GM03348 (cell line): Measurements from ENCODE around the gene GALNT16.
"Not testable (repeated sequence)": the region's sequence is repeated elsewhere in the genome, so short reads cannot be mapped to it uniquely, and the experiment has no call there.

ENCODE experiments used
- DNase-seq: peaks from one replicate; pipeline ENCODE4 v3.0.0; 2012; ENCODE audit warnings: low spot score

GALNT16 gene

DNA sequence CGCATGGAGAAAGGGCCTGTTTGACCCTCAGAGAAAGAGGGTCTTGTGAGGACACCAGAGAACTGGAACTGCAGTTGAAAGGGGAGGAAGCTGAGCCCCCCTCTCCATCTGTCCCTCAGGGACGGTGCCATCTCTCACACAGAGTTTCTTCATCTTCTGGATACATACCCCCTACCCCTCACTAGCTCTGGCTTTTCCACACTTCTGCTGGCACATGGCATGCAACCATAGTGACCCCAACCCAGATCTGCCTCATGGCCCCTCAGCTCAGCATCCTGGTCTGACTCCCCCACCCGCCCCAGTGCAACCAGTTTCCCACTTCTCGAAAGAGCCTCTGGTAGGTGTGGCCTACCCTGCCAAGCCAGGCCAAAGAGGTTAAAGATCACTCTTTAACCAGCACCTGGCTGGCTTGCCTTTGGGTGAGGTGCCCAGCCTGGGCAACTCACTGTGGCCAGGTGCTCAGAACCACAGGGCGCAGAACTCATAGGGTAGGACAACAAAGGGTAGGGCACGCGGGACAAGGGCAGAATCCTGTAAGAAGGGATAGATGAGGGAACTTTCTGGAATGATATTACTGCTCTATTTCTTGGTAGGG is 25.8 kb downstream of the GALNT16 start:
- DNase-seq, result no peak

DNA sequence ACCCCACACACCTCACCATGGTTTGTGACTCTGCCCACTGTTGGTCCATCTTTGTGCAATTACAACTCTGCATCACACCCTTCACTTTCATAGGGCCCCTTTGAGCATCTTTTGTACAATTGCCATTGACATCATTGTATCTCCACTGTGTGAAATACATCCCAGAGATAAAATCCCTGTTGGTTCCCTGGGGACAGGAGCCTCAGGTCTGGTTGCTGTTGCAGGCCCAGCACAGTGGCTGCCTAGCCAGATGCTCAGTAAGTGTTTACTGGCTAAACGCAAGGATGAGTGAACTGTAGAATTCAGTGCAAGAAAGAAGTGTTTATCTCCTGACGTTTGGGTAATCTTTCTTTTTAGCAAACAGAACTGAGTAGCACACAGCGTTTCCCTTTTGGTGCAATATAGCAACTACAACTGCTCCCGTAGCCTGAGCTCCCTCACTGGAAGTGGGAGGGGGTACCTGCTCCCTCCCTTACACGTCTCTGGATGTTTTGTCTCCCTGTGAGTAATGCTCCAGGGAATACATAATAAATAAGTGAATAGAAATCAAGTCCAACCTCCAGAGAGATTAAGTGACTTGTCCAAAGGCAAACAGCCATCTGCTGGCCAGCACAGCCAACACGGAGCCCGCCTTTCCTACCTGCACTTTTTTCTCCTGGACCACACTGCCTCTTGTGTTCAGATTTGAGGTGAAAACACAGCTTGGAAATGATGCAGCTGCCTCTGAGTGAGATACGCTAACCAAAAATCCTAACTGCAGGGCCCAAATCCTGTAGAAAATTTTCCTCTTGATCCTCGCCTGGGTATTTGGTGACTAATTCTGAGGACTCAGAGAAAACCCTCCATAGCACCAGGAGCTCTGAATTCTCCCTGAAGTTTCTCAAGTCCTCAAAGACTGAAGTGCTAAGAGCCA is 27.4 kb downstream of the GALNT16 start:
- DNase-seq, result peak; percentile 28

DNA sequence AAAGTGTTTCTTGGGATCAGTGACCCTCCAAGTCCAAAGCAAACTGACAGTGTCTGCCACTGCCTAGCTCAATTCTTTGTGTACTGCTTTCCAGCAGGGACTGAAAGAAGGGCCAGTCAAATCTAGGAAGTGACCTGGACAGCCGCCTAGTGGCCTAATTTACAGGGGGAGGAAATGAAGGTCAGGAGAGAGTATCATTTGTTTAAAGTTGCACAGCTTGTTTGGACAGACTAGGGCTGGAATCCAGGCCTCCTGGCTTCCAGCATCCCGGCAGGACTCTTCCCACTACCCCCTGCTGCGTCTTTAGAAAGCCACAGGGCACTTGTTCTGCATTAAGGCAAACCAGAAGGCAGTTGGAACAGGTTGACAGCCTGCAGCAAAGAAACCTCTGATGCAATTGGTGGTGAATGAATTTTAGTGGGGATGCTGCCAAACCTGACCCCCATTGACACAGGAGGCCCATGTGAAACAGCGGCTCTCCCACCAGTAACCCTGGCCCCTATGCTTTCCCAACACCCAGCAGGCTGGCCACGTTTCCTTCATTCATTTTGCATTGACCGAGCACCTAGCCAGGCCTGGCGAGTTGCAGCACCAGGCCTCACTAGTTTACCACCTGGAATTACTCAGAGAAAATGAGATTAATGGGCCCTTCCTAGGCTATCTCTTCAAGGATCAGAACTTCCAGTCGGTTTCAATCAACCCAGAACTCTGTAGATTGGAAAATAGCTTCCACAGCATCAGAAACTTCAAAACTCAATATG is 28.2 kb downstream of the GALNT16 start:
- peak; percentile 38 for DNase-seq

DNA sequence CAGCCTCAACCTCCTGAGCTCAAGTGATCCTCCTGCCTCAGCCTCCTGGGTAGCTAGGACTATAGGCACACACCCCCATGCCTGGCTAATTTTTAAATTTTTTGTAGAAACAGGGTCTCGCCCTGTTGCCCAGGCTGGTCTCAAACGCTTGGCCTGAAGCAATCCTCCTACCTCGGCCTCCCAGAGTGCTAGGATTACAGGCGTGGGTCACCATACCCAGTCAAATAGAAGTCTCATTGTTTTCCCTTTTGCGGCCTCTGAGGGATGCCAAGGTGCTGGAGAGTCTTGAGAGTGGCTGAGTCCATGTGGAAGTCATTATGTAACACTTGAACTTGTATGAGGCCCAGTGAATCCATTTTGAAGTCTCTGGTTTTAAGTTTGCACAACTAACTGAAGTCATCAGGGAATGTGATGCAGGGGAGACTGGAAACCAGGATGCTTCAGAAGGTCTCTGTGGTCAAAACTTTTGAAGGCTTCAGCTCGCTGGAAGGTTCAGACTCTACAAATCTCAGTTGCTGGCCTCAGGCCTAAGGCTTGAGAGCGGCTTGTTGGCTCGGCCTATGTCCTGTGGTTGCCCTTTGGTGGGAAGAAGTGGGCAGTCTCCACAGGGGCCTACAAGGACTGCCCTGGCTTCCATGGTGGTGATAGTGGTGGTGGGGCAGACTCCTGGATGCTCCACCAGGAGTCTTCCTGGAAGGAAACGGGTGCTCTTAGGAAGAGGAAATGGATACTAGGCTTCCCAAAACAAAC is 29.2 kb downstream of the GALNT16 start:
- DNase-seq, result peak; percentile 50

DNA sequence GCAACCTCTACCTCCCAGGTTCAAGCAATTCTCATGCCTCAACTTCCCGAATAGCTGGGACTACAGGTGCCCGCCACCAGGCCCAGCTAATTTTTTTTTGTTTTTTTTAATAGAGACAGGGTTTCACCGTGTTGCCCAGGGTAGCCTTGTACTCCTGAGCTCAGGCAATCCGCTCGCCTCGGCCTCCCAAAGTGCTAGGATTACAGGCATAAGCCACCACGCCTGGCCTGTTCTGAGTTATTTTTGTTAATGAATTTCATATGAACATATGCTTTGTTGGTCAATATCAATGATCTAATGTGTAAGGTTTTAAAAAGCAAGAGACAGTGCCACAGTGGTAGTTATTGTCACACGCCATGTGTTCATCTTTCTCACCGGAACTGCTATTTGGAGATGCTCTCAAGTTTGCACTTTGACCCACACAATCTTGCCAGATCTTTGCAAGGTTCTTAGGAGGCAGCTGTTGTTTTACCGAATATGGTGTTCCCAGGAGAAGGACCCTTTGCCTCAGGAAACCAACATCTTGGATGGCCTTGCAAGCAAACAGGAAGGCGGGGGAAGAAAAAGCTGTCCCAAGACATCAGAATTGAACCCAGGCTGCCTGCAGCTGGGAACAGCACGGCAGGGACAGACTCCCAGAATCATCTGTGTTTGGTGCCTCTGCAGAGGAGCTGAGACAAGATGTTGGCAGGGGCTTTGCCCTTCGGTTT is 30.0 kb downstream of the GALNT16 start:
- DNase-seq, result no peak

DNA sequence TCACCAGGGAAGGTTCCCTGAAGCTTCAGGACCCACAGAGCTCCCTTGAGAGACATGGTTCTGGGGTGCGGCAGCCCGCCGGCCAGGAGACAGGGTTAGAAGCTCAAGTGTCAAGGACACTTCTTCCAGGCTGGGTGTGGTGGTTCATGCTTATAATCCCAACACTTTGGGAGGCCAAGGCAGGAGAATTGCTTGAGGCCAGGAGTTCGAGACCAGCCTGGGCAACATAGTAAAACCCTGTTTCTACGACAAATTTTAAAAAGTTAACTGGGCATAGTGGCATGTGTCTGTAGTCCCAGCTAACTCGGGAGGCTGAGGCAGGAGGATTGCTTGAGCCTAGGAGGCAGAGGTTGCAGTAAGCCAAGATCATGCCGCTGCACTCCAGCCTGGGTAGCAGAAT is 30.9 kb downstream of the GALNT16 start:
- not testable (repeated sequence) for DNase-seq

DNA sequence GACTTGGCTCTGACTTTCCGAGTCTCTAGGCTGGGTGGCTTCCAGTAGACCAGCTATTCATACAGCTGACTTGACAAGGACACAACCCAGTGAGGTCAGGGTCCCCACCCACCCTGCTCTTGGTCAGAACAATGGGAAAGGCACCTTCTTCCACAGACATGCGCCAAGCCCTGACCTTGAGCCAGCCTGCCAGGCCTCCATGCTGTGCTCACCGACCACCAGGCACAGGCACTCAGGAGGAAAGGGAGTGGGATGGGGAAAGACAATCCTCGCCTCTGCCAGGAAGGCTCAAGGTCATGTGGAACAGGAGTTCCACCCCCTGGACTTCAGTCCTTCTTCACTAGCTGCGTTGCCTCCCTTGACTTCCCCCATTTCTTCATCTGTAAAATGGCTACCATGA is 31.4 kb downstream of the GALNT16 start:
- DNase-seq, result no peak

DNA sequence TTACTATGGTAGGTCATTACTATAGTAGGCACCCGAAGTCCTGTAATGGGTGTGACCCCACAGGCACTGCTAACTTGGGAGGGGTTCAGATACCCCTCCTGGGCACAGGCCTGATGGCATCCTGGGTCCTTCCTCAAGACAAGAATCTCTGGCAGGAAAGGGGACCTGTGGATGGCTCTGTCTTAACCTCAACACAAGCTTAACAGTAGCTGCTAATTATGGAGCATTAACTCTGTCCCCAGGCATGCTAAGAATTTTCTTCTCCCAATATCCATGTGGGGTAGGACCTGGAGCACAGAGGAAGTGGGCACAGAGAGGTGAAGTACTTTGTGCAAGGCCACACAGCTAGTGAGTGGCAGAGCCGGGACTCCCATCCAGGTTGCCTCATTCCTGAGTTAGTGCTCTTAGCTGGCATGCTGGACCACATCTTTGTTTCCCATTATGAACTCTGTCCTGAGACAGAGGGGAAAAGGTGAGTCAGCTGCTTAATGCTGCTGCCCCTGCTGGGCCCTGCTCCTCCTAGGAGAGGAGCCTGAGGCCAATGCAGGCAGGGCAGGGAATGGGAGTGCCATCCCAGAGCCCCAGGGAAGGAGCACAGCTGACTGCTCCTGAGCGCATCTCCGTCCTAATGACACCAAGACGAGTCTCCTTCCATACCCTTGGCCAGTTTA is 32.1 kb downstream of the GALNT16 start:
- DNase-seq, result no peak

DNA sequence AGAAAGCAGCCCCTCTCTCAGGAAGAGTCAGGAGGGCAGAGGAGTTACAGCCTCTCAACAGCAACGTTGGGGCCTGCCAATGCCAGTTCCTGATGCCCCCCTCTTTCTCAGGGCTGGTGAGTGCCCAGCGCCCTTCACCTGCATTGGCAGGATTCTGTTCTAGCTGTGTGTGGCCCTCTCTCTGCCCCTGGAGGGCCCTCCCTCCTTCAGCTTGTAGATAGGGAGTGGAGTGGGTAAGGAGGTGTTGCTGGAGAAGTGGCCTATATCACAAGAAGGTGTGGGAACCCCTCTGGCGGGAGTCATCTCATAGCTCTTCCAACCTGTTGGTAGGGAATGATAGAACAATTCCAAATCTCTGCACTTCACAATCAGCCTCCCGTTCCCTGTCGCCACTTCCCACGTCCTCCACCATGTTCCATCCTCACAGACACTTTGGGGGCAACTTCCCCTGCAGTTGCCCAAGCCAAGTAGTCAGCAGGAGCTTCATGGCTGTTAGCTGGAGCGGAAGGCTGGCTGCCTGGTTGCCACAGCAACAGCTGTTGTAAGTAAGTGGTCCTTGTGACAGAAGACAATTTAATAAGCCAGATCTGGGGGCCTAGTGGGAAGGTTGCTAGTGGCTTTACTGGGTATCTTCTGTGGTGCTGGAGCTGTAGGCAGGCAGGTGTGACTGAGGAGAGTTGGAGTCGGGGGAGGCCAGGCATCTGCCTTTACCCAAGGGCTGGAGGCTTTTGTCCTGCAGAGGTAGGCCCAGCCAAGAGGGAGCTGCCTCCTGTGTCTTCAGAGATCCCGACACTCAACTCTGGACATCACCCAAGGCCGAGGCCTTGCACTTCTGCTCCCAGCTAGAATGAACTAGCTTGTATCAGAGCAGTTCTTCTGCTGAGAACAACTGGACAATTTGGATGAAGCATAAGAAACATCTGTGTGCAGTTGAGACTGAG is 38.4 kb downstream of the GALNT16 start:
- no peak for DNase-seq

DNA sequence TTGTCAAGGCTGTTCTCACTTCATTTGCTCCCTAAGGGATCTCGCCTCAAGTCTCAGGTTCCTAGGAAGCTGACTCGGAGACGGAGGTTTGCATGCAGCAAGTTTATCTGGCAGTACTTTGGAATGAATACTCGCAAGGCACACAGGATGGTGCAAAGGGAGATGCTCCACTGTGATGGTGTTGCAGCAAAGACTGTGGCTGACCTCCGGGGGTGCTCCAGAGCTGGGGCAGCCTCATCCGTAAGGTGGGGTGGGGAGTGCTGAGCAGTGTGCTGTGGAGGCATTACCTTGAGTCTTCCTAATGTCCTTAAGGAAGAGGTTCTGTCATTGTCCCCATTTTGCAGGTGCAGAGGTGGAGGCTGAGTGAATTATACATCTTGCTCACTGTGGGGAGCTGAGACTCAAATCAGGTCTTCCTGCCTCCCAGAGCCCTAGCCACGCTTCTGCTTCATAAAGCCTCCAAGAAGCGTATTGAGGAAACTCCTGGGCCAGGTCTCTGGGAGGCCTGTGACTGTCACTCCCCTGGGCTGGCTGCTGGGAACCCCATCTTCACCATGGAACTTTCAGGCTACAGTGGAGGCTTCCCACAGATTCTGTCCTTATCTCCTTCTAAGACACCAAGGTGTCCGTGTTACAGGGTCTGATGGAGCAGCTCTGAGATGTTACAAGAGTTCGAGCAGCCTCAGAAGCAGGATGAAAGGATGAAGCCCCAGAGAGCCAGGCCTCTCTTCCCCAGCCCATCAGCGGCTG is 39.5 kb downstream of the GALNT16 start:
- no peak for DNase-seq

DNA sequence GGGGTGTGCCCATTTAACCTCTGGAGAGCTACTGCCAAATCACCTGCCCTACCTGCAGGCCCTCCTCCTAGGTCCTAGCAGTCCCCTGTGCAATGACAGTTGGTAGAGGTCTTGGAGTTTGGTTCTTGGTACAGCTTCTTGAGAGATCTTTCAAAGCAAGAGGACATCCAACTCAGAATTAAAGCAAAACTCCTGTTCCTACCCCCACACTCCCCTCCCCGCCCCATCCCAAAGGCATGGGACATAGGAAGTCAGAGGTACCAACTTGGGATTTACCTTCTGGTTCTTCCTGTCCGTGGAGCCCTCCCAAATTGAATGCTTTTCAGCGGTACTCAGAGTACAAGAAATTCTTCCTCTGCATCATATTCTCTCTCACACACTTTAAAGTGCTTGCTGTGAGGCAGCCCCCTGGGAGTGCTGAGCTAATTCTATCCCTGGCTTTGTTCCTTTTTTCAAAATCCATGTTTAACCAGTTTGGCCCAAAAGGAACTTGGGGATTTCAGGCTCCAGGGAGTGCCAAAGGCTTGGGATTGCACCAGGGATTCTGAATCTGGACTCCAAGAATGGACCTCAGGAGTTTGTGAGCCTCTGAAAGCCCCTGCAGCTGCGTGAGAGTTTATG is 40.8 kb downstream of the GALNT16 start:
- DNase-seq, result no peak

DNA sequence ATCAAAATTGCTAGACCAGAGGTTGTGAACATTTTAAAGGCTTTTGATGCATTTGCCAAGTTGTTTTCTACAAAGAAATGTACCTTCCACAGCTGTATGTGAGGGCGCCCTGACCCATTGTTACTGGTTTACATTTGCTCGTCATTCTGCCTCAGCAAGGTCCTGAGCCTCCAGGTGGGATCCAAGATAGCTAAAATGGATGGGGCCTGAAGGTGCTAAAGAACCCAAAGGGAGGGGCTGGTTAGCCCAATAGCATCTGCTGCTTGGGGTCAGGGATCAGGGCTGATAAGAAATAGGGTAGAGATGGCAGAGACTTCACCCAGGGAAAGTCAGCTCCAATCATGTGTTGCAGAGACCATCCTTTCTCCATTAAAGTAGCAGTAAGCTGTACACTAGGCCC is 43.1 kb downstream of the GALNT16 start:
- no peak for DNase-seq

DNA sequence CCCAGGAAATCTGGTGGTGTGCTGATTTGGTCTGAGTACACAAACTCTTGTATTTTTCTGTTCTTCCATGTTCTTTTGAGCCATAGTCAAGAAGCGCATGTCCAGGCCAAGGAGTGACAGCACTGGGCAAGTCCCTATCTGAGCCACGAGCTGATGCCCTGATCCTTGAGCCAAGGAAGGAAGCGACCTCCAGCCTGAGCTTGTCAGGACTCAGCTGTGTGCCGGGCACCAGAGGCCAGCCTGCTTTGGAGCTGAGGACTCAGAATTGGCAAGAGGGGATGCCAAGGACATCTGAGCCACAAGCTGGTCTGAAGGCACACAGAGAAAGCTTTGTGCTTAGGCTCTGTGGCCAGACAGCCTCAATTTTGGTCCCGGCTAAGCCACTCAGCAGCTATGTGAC is 52.6 kb downstream of the GALNT16 start:
- peak; percentile 0 for DNase-seq

DNA sequence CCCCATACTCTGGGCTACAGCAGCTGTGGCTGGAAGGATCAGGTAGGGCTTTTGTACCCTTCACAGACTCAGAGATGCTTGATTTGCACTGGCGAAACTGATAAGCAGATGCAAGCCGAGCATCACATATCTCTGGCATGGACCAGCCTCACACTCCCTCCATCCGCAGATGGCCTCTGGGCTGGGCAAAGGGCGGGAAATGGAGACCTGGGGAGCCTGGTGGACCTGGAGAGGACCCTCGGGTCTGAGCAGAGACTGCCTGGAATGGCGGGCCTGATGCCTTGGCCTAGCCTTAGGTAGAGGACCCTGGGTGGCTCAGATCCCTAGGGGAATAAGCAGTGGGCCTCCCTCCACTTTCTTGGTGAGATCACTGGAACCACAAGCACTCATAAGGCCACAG is 53.2 kb downstream of the GALNT16 start:
- DNase-seq, result no peak

DNA sequence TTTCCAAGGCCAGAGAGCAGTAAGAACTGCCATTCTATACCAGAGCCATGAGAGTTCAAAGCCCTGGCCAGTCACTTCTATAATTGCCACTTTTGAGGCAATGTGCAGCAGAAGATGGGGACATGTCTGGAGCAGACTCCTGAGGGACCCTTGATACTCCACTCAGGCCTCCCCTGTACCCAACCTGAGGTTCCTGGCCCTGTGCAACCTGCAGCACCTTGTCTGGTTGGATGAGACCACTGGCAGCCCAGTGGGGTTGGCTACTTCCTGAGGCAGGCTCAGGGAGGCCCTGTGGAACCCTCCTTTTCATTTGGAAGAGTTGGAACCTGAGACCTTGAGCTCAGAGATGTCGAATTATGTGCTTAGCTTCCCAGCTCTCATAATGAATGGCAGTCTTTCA is 54.4 kb downstream of the GALNT16 start:
- DNase-seq, result peak; percentile 0

DNA sequence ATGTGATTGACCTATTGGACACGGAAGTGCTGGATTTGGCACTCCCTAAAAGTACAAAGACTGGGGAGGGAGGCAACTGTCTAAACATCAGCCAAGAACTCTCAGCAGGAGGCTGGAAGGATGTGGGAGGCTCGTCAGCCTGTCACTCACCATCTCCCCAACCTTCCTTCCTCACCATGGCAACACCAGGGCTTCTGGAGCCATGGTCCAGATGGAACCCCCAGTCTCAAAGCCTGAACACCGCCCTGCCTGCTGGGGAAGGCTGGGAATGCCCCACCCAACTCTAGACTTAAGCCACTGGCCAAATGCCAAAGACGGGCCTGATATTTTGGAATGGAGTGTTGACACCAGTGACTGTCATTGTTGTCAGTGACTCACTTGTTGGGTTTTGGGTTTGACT is 55.3 kb downstream of the GALNT16 start:
- DNase-seq, result peak; percentile 12

DNA sequence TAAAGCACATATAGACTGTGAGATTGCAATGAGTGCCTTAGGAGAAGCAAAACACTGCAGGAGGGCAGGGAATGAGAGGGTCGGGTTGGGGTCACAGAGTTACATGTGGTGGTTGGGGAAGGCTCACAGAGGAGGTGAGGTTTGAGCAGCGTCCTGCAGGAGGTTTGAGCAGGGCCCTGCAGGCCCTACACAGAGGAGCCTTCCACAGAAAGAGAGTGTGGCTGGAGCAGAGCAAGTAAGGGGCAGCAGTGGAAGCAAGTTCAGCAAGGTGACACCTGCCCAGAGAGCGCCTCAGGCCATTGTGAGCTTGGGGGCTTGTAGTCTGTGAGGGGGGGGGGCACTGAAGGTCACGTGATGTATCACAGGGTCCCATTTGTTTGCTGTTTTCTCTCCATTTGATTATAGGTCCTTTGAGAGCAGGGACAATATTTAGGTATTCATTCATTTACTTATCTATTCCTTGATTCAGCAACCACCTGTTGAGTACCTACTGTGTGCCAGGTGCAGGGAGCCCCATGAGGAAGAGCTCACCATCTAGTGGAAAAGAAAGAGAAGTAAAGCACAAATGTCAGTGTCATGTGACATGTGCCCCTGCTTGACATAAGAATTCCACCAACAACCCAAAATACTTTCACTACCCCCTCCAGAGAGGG is 56.6 kb downstream of the GALNT16 start:
- peak; percentile 2 for DNase-seq
